ENCODE results near the gene MRPS34. TPM values are rescaled to one million over a fixed set of nuclear protein-coding genes. Genes with fewer than 3 reads are reported as not detected.
A peak's percentile ranks its signal among the peaks of the same experiment; 100 is the strongest.

Gene MRPS34
- total and polyA plus RNA-seq, 9 of the 15 experiments (the other 6 are each of a cell fraction or from before 2014, with no cell fraction given): 5.2 to 334 (median 92.8) TPM

GRCh38 chr16:1810106-1810505, 37.2 kb upstream of the MRPS34 start:
- H3K9me3 ChIP-seq (replicated peaks; ENCODE audit: control insufficient read depth, insufficient read depth, low read depth, low read length): no peaks in the 10 kb centered on the region
- no peak overlapping the region for H3K4me3 ChIP-seq
- POLR2A ChIA-PET: interaction anchor here (0.5 kb wide), 1 partner anchor 1090 kb away, joined by 3 read pairs; no protein-coding TSS in a partner anchor
- no peak overlapping the region for H3K4me2 ChIP-seq (ENCODE audit: insufficient read depth, low read length)
- FAIRE-seq (no peak), ATAC-seq (no peak), DNase-seq (ENCODE audit: extremely low read depth in 1 of 4, low spot score in 3 of 4) (no peak)
- no peak overlapping the region for H3K27ac ChIP-seq (ENCODE audit: extremely low read depth, low read depth, low read length)
- CTCF ChIA-PET (ENCODE audit: low intra/inter-chr PET ratio): no interaction called here
- H3K27me3 ChIP-seq (ENCODE audit: control insufficient read depth in 2 of 2, insufficient read depth in 2 of 2, low read length in 2 of 2): no peaks in the 10 kb centered on the region
- 91% methylated on average over 7 of the region's 16 CpGs for WGBS (ENCODE audit: insufficient coverage, low coverage, missing lambda C conversion rate)
- peaks cover 3% of the 10 kb centered on the region; the same call in 1 of the 3 replicates for H3K36me3 ChIP-seq (ENCODE audit: control insufficient read depth, insufficient read depth, low read length)
- no peak overlapping the region; a peak in 1 of 4 replicates for H3K9ac ChIP-seq (ENCODE audit: insufficient read depth in 1 of 2, low read depth in 2 of 2, low read length in 2 of 2)
- no TSS peak for BruUV-seq (replicated peaks)
- TF ChIP-seq ZNF212 (CRISPR knock-in tag; IDR thresholded peaks at IDR 0.05) (no peak), C11orf30 (IDR thresholded peaks at IDR 0.05; ENCODE audit: low read depth) (no peak), XRCC5 (IDR thresholded peaks at IDR 0.05; ENCODE audit: low read depth, low read length) (no peak), COPS2 (conservative IDR thresholded peaks at IDR 0.05) (no peak)
- intact Hi-C loops (cut with micrococcal nuclease) (no loop called here), in situ Hi-C loops (cut with MboI) (no loop called here)
- H2AFZ ChIP-seq (ENCODE audit: low read depth, low read length): no peak overlapping the region
- H3K79me2 ChIP-seq (ENCODE audit: control insufficient read depth, insufficient read depth, low read length): no peaks in the 10 kb centered on the region
- H3K9me1 ChIP-seq (ENCODE audit: control insufficient read depth, insufficient read depth, low read length): no peaks in the 10 kb centered on the region
- peaks cover 0 to 20% of the 10 kb centered on the region in 2 experiments; a peak in 3 of 5 replicates for H3K4me1 ChIP-seq (replicated peaks in 1 of 2; ENCODE audit: control insufficient read depth in 2 of 2, insufficient read depth in 2 of 2, low read length in 2 of 2)
- H4K20me1 ChIP-seq (replicated peaks; ENCODE audit: control insufficient read depth, insufficient read depth, low read length): no peaks in the 10 kb centered on the region; the same call in 1 of the 2 replicates

GRCh38 chr16:1809281-1809801, 36.4 kb upstream of the MRPS34 start:
- H3K36me3 ChIP-seq (ENCODE audit: control insufficient read depth, insufficient read depth, low read length): peaks cover 3% of the 10 kb centered on the region; the same call in 1 of the 3 replicates
- peaks cover 0 to 20% of the 10 kb centered on the region in 2 experiments; a peak in 3 of 5 replicates for H3K4me1 ChIP-seq (replicated peaks in 1 of 2; ENCODE audit: control insufficient read depth in 2 of 2, insufficient read depth in 2 of 2, low read length in 2 of 2)
- no peaks in the 10 kb centered on the region for H3K9me3 ChIP-seq (replicated peaks; ENCODE audit: control insufficient read depth, insufficient read depth, low read depth, low read length)
- no peak for FAIRE-seq
- CTCF ChIA-PET (ENCODE audit: low intra/inter-chr PET ratio): no interaction called here
- POLR2A ChIA-PET: no interaction called here
- no TSS peak for BruUV-seq (replicated peaks)
- in situ Hi-C loops (cut with MboI): no loop called here
- intact Hi-C loops (cut with micrococcal nuclease): no loop called here
- H3K9me1 ChIP-seq (ENCODE audit: control insufficient read depth, insufficient read depth, low read length): no peaks in the 10 kb centered on the region
- H3K9ac ChIP-seq (ENCODE audit: insufficient read depth in 1 of 2, low read depth in 2 of 2, low read length in 2 of 2): 0 out of 4 replicates have a peak overlapping the region, but pooled peaks of 1 of the 2 experiments have one; percentile 17
- no peak overlapping the region for H2AFZ ChIP-seq (ENCODE audit: low read depth, low read length)
- no peak overlapping the region for H3K4me2 ChIP-seq (ENCODE audit: insufficient read depth, low read length)
- H3K27ac ChIP-seq (ENCODE audit: extremely low read depth, low read depth, low read length): no peak overlapping the region
- DNase-seq (ENCODE audit: extremely low read depth in 1 of 4, low spot score in 3 of 4): peak; percentile 40 to 71 (median 56)
- peak; percentile 95 for ATAC-seq
- H3K27me3 ChIP-seq (ENCODE audit: control insufficient read depth in 2 of 2, insufficient read depth in 2 of 2, low read length in 2 of 2): no peaks in the 10 kb centered on the region
- WGBS (ENCODE audit: insufficient coverage, low coverage, missing lambda C conversion rate): 53% methylated on average over 15 of the region's 28 CpGs
- H3K4me3 ChIP-seq: no peak overlapping the region
- H4K20me1 ChIP-seq (replicated peaks; ENCODE audit: control insufficient read depth, insufficient read depth, low read length): no peaks in the 10 kb centered on the region; the same call in 1 of the 2 replicates
- H3K79me2 ChIP-seq (ENCODE audit: control insufficient read depth, insufficient read depth, low read length): no peaks in the 10 kb centered on the region
- TF ChIP-seq NRF1 (conservative IDR thresholded peaks at IDR 0.05 in 1 of 2, IDR thresholded peaks at IDR 0.05 in 1 of 2): 0 out of 4 replicates have a peak, but pooled peaks of 1 of the 2 experiments have one; percentile 12
- TF ChIP-seq MNT (conservative IDR thresholded peaks at IDR 0.05): 0 out of 4 replicates have a peak, but pooled peaks of 1 of the 2 experiments have one; percentile 31
- TF ChIP-seq HLTF (IDR thresholded peaks at IDR 0.05): no peak
- TF ChIP-seq E2F6 (IDR thresholded peaks at IDR 0.05; ENCODE audit: borderline replicate concordance in 1 of 2, extremely low read depth in 1 of 2, insufficient read depth in 1 of 2, insufficient read length in 1 of 2, low read depth in 1 of 2, low read length in 1 of 2, poor library complexity in 1 of 2, severe bottlenecking in 1 of 2): peak in 1 of 2 experiments; percentile 17
- TF ChIP-seq CTCF (IDR thresholded peaks at IDR 0.05 in 2 of 3, conservative IDR thresholded peaks at IDR 0.05 in 1 of 3; ENCODE audit: insufficient read depth in 2 of 3, low read depth in 1 of 3, low read length in 3 of 3): peak in 2 of 3 experiments; percentile 21 to 39; a peak in 3 of 6 replicates
- TF ChIP-seq ZNF217 (CRISPR knock-in tag; IDR thresholded peaks at IDR 0.05): no peak
